ENCODE measurements around the gene KIF26A. TPM values are rescaled to one million over a fixed set of nuclear protein-coding genes. Genes with fewer than 3 reads are reported as not detected.

Gene KIF26A
- total RNA-seq, 2 donors from 2014 or later = 5.6 to 14.1 TPM

DNA sequence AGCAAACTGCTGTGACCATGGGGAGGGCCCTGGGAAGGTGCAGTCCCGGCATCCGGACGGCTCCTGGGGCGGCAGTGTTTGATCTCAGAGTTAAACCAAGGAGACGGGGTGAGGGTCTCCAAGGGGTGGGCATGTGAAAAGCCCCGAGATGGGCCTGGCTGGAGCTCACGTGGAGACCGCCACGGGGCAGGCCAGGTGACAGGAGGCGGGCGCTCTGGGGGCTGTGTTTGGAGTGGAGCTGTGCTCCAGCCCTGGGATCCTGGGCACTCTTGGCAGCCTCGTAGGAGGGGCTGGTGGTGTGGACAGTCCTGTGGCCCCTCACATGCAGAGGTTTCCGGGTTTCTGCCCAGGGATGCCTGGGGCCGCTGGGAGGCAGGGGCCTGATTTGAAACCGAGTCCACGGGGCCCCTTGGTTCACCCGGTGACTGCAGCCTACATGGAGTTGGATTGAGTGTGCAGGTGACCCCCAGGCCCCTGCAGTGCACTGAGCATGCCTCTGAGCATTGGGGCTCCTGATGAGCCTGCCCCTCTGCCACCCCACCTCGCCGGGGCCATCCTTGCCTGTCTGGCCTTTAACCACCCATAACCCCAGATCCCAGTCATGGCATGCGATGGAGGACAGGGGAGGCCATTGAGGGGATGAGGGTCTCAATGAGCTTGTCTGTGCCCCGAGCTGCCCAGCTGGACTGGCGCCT lies 8.4 kb downstream of the KIF26A start:
- Histone ChIP-seq H3K36me3 (no peaks in the 10 kb centered on the region), H3K4me3 (no peak overlapping the region), H3K27ac (no peak overlapping the region), H3K27me3 (no peaks in the 10 kb centered on the region), H3K4me1 (peaks cover 0 to 39% of the 10 kb centered on the region in 2 donors), H3K9me3 (no peaks in the 10 kb centered on the region)
- TF ChIP-seq CTCF (IDR thresholded peaks at IDR 0.05) = no peak
- no peak for DNase-seq (ENCODE audit: low spot score)

DNA sequence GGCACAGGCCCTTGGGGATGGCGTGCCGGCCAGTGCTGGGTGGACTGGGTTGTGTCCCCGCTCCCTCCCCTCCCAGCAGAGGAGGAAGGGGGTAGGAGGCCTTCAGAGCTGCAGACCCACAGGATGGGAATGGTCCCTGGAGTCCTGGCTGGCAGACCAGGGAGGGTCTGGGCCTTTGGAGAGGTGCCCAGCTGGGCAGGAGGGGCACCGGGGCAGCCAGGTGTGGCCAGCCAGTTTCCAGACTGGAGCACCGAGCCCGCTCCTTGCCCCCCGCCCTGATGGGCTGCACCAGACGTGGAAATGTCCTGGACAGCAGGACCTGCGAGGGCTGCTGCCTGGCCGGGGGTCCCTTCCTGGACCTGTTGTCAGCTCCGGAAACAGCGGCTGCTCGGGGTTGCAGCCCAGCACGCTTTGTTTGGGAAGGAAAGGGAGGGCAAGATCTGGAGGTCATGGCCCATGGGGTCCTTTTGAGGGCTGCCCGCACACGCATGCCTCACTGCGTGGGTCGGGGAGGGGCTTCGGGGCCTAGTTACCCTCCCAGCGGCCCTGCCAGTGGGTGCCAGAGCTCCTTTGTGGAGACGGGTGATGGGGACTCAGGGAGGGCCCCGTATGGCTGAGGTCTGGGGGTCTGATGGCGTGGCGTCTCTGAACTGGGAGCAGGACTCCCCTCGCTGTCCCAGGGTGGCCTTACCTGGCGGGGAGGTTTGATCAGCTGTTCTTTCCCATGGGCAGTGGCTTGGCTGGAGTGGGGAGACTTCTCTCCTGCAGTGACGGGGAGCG lies 9.1 kb downstream of the KIF26A start:
- no peaks in the 10 kb centered on the region for H3K27me3 ChIP-seq
- H3K4me1 ChIP-seq = peaks cover 0 to 39% of the 10 kb centered on the region in 2 donors
- H3K9me3 ChIP-seq = no peaks in the 10 kb centered on the region
- H3K27ac ChIP-seq = no peak overlapping the region
- no peak for DNase-seq (ENCODE audit: low spot score)
- no peak overlapping the region for H3K4me3 ChIP-seq
- TF ChIP-seq CTCF (IDR thresholded peaks at IDR 0.05) = no peak
- no peaks in the 10 kb centered on the region for H3K36me3 ChIP-seq

DNA sequence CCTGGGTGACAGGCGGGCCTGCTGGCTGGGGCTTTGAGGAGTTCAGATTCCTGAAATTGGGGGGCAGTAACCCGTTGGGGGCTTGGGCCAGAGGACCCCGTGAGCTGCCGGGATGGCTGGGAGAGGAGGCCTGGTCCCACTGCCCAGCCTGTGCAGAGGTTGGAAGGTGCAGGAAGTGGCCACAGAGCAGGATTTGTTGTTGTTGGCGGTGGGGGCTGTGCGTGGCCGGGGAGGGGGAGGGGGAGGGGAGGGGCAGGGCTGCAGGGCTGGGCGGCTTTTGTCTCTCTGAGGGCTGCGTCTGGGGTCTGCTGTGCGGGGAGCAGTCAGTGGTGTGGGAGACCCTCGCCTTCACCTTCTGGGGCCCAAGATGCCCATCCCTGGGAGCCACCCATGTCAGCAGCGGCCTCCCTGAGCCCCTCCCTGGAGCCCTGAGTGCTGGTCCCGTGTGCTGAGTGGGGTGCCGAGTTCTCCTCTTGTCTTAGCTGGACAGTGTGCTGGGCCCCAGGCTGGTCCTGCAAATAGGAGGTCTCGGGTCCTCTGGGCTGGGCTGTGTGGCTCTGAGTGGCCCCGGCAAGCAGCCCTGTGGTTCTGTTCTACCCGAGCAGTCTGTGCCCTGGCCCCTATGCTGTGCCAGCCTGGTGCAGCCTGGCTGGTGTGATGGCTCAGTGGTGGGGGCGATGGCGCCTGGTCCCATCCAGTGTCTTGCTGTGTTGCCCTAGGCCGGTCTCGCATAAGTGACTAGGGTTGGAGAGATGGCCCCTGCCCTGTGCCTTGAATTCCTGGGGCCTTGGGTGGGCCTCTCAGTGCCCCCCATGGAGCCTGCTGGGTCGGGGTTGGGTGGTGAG lies 10.3 kb downstream of the KIF26A start:
- Histone ChIP-seq H3K27me3 (no peaks in the 10 kb centered on the region), H3K36me3 (no peaks in the 10 kb centered on the region), H3K4me1 (peaks cover 0 to 39% of the 10 kb centered on the region in 2 donors), H3K9me3 (no peaks in the 10 kb centered on the region), H3K27ac (no peak overlapping the region), H3K4me3 (no peak overlapping the region)
- no peak for DNase-seq (ENCODE audit: low spot score)
- TF ChIP-seq CTCF (IDR thresholded peaks at IDR 0.05) = no peak

- Histone ChIP-seq H3K4me3 (no peak overlapping the region), H3K27ac (no peak overlapping the region), H3K4me1 (peaks cover 0 to 39% of the 10 kb centered on the region in 2 donors), H3K9me3 (no peaks in the 10 kb centered on the region), H3K36me3 (no peaks in the 10 kb centered on the region), H3K27me3 (no peaks in the 10 kb centered on the region)
- TF ChIP-seq CTCF (IDR thresholded peaks at IDR 0.05) = no peak
- no peak for DNase-seq (ENCODE audit: low spot score)
Measured at GRCh38 chr14:104149278-104149595, 10.8 kb downstream of the KIF26A start.

GRCh38 chr14:104149617-104150135 lies 11.3 kb downstream of the KIF26A start:
- peak; percentile 65 for DNase-seq (ENCODE audit: low spot score)
- TF ChIP-seq CTCF (IDR thresholded peaks at IDR 0.05) = no peak
- Histone ChIP-seq H3K36me3 (no peaks in the 10 kb centered on the region), H3K27me3 (no peaks in the 10 kb centered on the region), H3K4me1 (peaks cover 0 to 39% of the 10 kb centered on the region in 2 donors), H3K9me3 (no peaks in the 10 kb centered on the region), H3K27ac (no peak overlapping the region), H3K4me3 (no peak overlapping the region)

Data from right atrium auricular region (tissue), 2 donors.